Measurements from ENCODE around the gene NCK1. TPM values are rescaled to one million over a fixed set of nuclear protein-coding genes. Genes with fewer than 3 reads are reported as not detected.

Gene NCK1
- total and polyA plus RNA-seq, 9 of the 15 experiments (the other 6 are each of a cell fraction or from before 2014, with no cell fraction given): 17.3 to 30.5 (median 25.0) TPM

- ChIA-PET POLR2A (interaction anchor here (0.6 to 0.7 kb wide), 2 partner anchors 72 to 110 kb away, joined by 3 read pairs; no protein-coding TSS in a partner anchor), CTCF (ENCODE audit: low intra/inter-chr PET ratio) (no interaction called here)
- Histone ChIP-seq H3K36me3 (ENCODE audit: control insufficient read depth, insufficient read depth, low read length) (no peaks in the 10 kb centered on the region), H3K4me1 (replicated peaks in 1 of 2; ENCODE audit: control insufficient read depth in 2 of 2, insufficient read depth in 2 of 2, low read length in 2 of 2) (peaks cover 0 to 2% of the 10 kb centered on the region in 2 experiments; a peak in 3 of 5 replicates), H4K20me1 (replicated peaks; ENCODE audit: control insufficient read depth, insufficient read depth, low read length) (no peaks in the 10 kb centered on the region), H3K4me3 (no peak overlapping the region), H2AFZ (ENCODE audit: low read depth, low read length) (no peak overlapping the region), H3K27ac (ENCODE audit: extremely low read depth, low read depth, low read length) (no peak overlapping the region), H3K27me3 (ENCODE audit: control insufficient read depth in 2 of 2, insufficient read depth in 2 of 2, low read length in 2 of 2) (no peaks in the 10 kb centered on the region), H3K9me1 (ENCODE audit: control insufficient read depth, insufficient read depth, low read length) (no peaks in the 10 kb centered on the region), H3K9ac (ENCODE audit: insufficient read depth in 1 of 2, low read depth in 2 of 2, low read length in 2 of 2) (no peak overlapping the region), H3K9me3 (replicated peaks; ENCODE audit: control insufficient read depth, insufficient read depth, low read depth, low read length) (no peaks in the 10 kb centered on the region), H3K79me2 (ENCODE audit: control insufficient read depth, insufficient read depth, low read length) (no peaks in the 10 kb centered on the region), H3K4me2 (ENCODE audit: insufficient read depth, low read length) (no peak overlapping the region)
- no TSS peak for BruUV-seq (replicated peaks)
- in situ Hi-C loops (cut with MboI) (no loop called here), intact Hi-C loops (cut with micrococcal nuclease) (no loop called here)
- DNase-seq (ENCODE audit: extremely low read depth in 1 of 4, low spot score in 3 of 4) (no peak), ATAC-seq (no peak), FAIRE-seq (no peak)
- TF ChIP-seq CREB3 (tag; conservative IDR thresholded peaks at IDR 0.05; ENCODE audit: low read depth) (no peak), PML (IDR thresholded peaks at IDR 0.05; ENCODE audit: low read length) (no peak), CBX1 (IDR thresholded peaks at IDR 0.05; ENCODE audit: low read depth) (no peak), PATZ1 (CRISPR knock-in tag; IDR thresholded peaks at IDR 0.05; ENCODE audit: borderline replicate concordance) (no peak), FOXP1 (CRISPR knock-in tag; IDR thresholded peaks at IDR 0.05) (no peak), ZNF561 (CRISPR knock-in tag; conservative IDR thresholded peaks at IDR 0.05) (no peak), RBBP5 (IDR thresholded peaks at IDR 0.05; ENCODE audit: borderline replicate concordance, insufficient read depth, low read length, poor library complexity, severe bottlenecking) (no peak), ZBTB7A (IDR thresholded peaks at IDR 0.05; ENCODE audit: borderline replicate concordance, control insufficient read depth, low read depth, low read length) (no peak), ZNF347 (CRISPR knock-in tag; IDR thresholded peaks at IDR 0.05; ENCODE audit: low read depth) (no peak), NBN (IDR thresholded peaks at IDR 0.05; ENCODE audit: low read depth) (no peak), ZNF165 (CRISPR knock-in tag; IDR thresholded peaks at IDR 0.05; ENCODE audit: borderline replicate concordance) (no peak)
- WGBS (ENCODE audit: insufficient coverage, low coverage, missing lambda C conversion rate): 60% methylated on average over 4 of the region's 4 CpGs
Observed at GRCh38 chr3:136960838-136961836, 99.1 kb downstream of the NCK1 start.
